OCI-LY7 (cell line): Measurements from ENCODE around the gene AMPD2. TPM values are rescaled to one million over a fixed set of nuclear protein-coding genes. Genes with fewer than 3 reads are reported as not detected.

ENCODE experiments used
- BruUV-seq: library from RNA; stranded (reverse); fragments of 400-500 nt; replicated peaks from 2 replicates; lab custom pipeline; 2021; lab: Mats Ljungman, UMichigan
- CTCF ChIA-PET: fragments of 300-600 bp; sonication (Branson Sonifier 250); formaldehyde crosslinking; loops from one replicate; lab custom pipeline; 2022; ENCODE audit warnings: antibody characterized with exemption; ENCODE audit not compliant: unreplicated experiment; lab: Charles Lee
- POLR2A ChIA-PET: fragments of 300-600 bp; sonication (Branson Sonifier 250); formaldehyde crosslinking; loops from one replicate; lab custom pipeline; 2022; ENCODE audit warnings: antibody characterized with exemption; lab: Charles Lee
- DNase-seq: peaks from one replicate; pipeline ENCODE4 v3.0.0-alpha.2; 2015; ENCODE audit warnings: low spot score
- H2AFZ ChIP-seq: fragments of 200-600 bp; sonication (generic), shearing (Covaris generic); 2 replicates; pipeline ENCODE4 v1.6.1; 2014; ENCODE audit warnings: mild to moderate bottlenecking, antibody characterized with exemption, low read length, moderate library complexity
- H3K27ac ChIP-seq: fragments of 200-600 bp; sonication (generic); 2 replicates; pipeline ENCODE4 v1.5.1; 2014; ENCODE audit warnings: mixed run types, low read depth, mild to moderate bottlenecking, moderate library complexity, low read length, inconsistent platforms; ENCODE audit not compliant: poor library complexity, severe bottlenecking
- H3K36me3 ChIP-seq: fragments of 200-600 bp; sonication (generic); 2 replicates; pipeline ENCODE4 v1.6.1; 2014; ENCODE audit warnings: mild to moderate bottlenecking, antibody characterized with exemption, low read length, moderate library complexity, mixed read lengths; ENCODE audit not compliant: insufficient read depth
- H3K4me1 ChIP-seq: fragments of 200-600 bp; sonication (generic); 2 replicates; pipeline ENCODE4 v1.5.1; 2014; ENCODE audit warnings: mild to moderate bottlenecking, low read length; ENCODE audit not compliant: insufficient read depth, poor library complexity, severe bottlenecking
- H3K4me2 ChIP-seq: fragments of 200-600 bp; sonication (generic); 2 replicates; pipeline ENCODE4 v1.6.1; 2014; ENCODE audit warnings: mild to moderate bottlenecking, low read length
- H3K4me3 ChIP-seq: fragments of 200-600 bp; sonication (generic); 2 replicates; pipeline ENCODE4 v1.5.1; 2014; ENCODE audit warnings: mild to moderate bottlenecking, low read depth, low read length; ENCODE audit not compliant: poor library complexity, severe bottlenecking
- H3K79me2 ChIP-seq: fragments of 200-600 bp; sonication (generic); 2 replicates; pipeline ENCODE4 v1.6.1; 2016; ENCODE audit warnings: low read depth, mild to moderate bottlenecking, low read length, moderate library complexity, mixed read lengths; ENCODE audit not compliant: insufficient read depth
- H3K9me2 ChIP-seq: fragments of 200-600 bp; sonication (generic); 2 replicates; pipeline ENCODE4 v1.6.1; 2016; ENCODE audit warnings: mild to moderate bottlenecking, low read length, mixed read lengths; ENCODE audit not compliant: insufficient read depth
- H3K9me3 ChIP-seq: fragments of 200-600 bp; sonication (generic); 2 replicates; pipeline ENCODE4 v1.6.1; 2014; ENCODE audit warnings: mild to moderate bottlenecking, mixed run types, low read length, mixed read lengths
- H4K20me1 ChIP-seq: fragments of 200-600 bp; sonication (generic); 2 replicates; pipeline ENCODE4 v1.6.1; 2014; ENCODE audit warnings: mild to moderate bottlenecking, antibody characterized with exemption, low read length, moderate library complexity, mixed read lengths; ENCODE audit not compliant: insufficient read depth
- CTCF ChIP-seq: fragments of 200-600 bp; sonication (generic); conservative IDR thresholded peaks from 2 replicates; pipeline ENCODE4 v1.5.1; 2014; ENCODE audit warnings: mild to moderate bottlenecking, antibody characterized with exemption, low read length, moderate library complexity, mixed read lengths
- EZH2phosphoT487 ChIP-seq: fragments of 200-600 bp; sonication (generic); IDR thresholded peaks from 2 replicates; pipeline ENCODE4 v1.6.1; 2018; ENCODE audit warnings: low read depth, borderline replicate concordance, mild to moderate bottlenecking, mixed run types, antibody characterized with exemption, low read length, moderate library complexity, mixed read lengths
- intact Hi-C: fragments of 100-400 bp; cut with micrococcal nuclease; formaldehyde crosslinking; loops from one replicate; pipeline ENCODE4 v1.10.0; 2022; ENCODE audit not compliant: unreplicated experiment
- total RNA-seq, 2 experiments: library from RNA; depleted of rRNA in 1 of 2; stranded (reverse); fragments of >200 nt in 1 of 2; shearing (Covaris generic) in 1 of 2; gene quantifications; 2 replicates each; pipeline ENCODE4 v1.2.3, GENCODE V29; 2014 to 2022

AMPD2 gene
- total RNA-seq, 2 experiments from 2014 or later, result 51.8 to 66.2 TPM

- Histone ChIP-seq H3K4me1 (no peaks in the 10 kb centered on the region), H3K9me2 (no peaks in the 10 kb centered on the region), H3K27ac (no peak overlapping the region), H3K4me2 (no peak overlapping the region), H3K4me3 (no peak overlapping the region), H4K20me1 (no peaks in the 10 kb centered on the region), H2AFZ (no peak overlapping the region), H3K9me3 (no peaks in the 10 kb centered on the region), H3K36me3 (no peaks in the 10 kb centered on the region), H3K79me2 (no peaks in the 10 kb centered on the region)
- ChIA-PET CTCF (interaction anchor here (0.5 kb wide), 1 partner anchor 50 kb away, joined by 4 read pairs; no protein-coding TSS in a partner anchor), POLR2A (interaction anchor here (0.6 to 1.7 kb wide), 5 partner anchors 12 to 111 kb away, joined by 3 to 4 read pairs (median 3); partner anchors contain the start of genes AMPD2, CYB561D1 and GNAT2)
- no TSS peak for BruUV-seq
- intact Hi-C loops, result no loop called here
- DNase-seq, result no peak
- TF ChIP-seq EZH2phosphoT487 (no peak), CTCF (no peak)
Observed at GRCh38 chr1:109605381-109605780, 14.3 kb upstream of the AMPD2 start.

- POLR2A ChIA-PET, result interaction anchor here (0.5 to 0.7 kb wide), 2 partner anchors 29 to 68 kb away, joined by 3 read pairs; no protein-coding TSS in a partner anchor
- intact Hi-C loops, result no loop called here
- CTCF ChIA-PET, result no interaction called here
Observed at GRCh38 chr1:109609881-109610280, 9.8 kb upstream of the AMPD2 start.

More at GRCh38 chr1:109609881-109610280, 9.8 kb upstream of the AMPD2 start:
- H3K36me3 ChIP-seq, result no peaks in the 10 kb centered on the region
- no peak overlapping the region for H3K4me3 ChIP-seq
- H3K4me2 ChIP-seq, result no peak overlapping the region
- no peaks in the 10 kb centered on the region for H3K9me3 ChIP-seq
- no peak for TF ChIP-seq CTCF
- no peak for TF ChIP-seq EZH2phosphoT487
- BruUV-seq, result no TSS peak
- H3K27ac ChIP-seq, result no peak overlapping the region
- H3K79me2 ChIP-seq, result no peaks in the 10 kb centered on the region
- H3K4me1 ChIP-seq, result no peaks in the 10 kb centered on the region
- no peaks in the 10 kb centered on the region for H4K20me1 ChIP-seq
- no peak overlapping the region for H2AFZ ChIP-seq
- H3K9me2 ChIP-seq, result no peaks in the 10 kb centered on the region
- DNase-seq, result no peak
